ENCODE results near the gene RAPGEF2.

GRCh38 chr4:159341522-159341921 lies 238.6 kb downstream of the RAPGEF2 start:
- TF ChIP-seq TCF4 (CRISPR knock-in tag; IDR thresholded peaks at IDR 0.05; ENCODE audit: borderline replicate concordance) (no peak), ISL1 (CRISPR knock-in tag; IDR thresholded peaks at IDR 0.05) (no peak), PATZ1 (CRISPR knock-in tag; IDR thresholded peaks at IDR 0.05; ENCODE audit: borderline replicate concordance) (no peak), SNAI2 (CRISPR knock-in tag; IDR thresholded peaks at IDR 0.05) (no peak), ZFP30 (CRISPR knock-in tag; IDR thresholded peaks at IDR 0.05) (no peak), ZFP3 (CRISPR knock-in tag; IDR thresholded peaks at IDR 0.05) (no peak), PPARA (CRISPR knock-in tag; IDR thresholded peaks at IDR 0.05; ENCODE audit: borderline replicate concordance) (no peak), POU6F1 (CRISPR knock-in tag; IDR thresholded peaks at IDR 0.05; ENCODE audit: borderline replicate concordance, low read depth) (no peak), RARB (CRISPR knock-in tag; IDR thresholded peaks at IDR 0.05) (no peak), ZC3H10 (CRISPR knock-in tag; IDR thresholded peaks at IDR 0.05) (no peak), CREB5 (CRISPR knock-in tag; IDR thresholded peaks at IDR 0.05; ENCODE audit: low read depth) (no peak), OSR1 (CRISPR knock-in tag; IDR thresholded peaks at IDR 0.05) (no peak), TOX (CRISPR knock-in tag; IDR thresholded peaks at IDR 0.05; ENCODE audit: borderline replicate concordance) (no peak)
